Measurements from ENCODE around the gene ADGRB2.

The ADGRB2 gene

GRCh38 chr1:31725777-31726535 is 38.2 kb downstream of the ADGRB2 start (continued):
- no peak for TF ChIP-seq ELK4 (IDR thresholded peaks at IDR 0.05; ENCODE audit: borderline replicate concordance, low read depth, low read length)
- peak; percentile 48 for TF ChIP-seq ZFHX2 (tag by site-specific recombination; conservative IDR thresholded peaks at IDR 0.05)
- no peak for TF ChIP-seq ZFP3 (tag by site-specific recombination; IDR thresholded peaks at IDR 0.05; ENCODE audit: low read depth)

GRCh38 chr1:31725134-31725533 is 39.0 kb downstream of the ADGRB2 start:
- TF ChIP-seq ZEB2 (tag by site-specific recombination; IDR thresholded peaks at IDR 0.05) (no peak), ZNF324 (tag by site-specific recombination; IDR thresholded peaks at IDR 0.05) (no peak), ZSCAN16 (tag by site-specific recombination; IDR thresholded peaks at IDR 0.05) (no peak), AEBP2 (tag by site-specific recombination; IDR thresholded peaks at IDR 0.05; ENCODE audit: borderline replicate concordance) (no peak), ZNF366 (tag by site-specific recombination; conservative IDR thresholded peaks at IDR 0.05) (no peak)
- H3K9me3 ChIP-seq (ENCODE audit: control insufficient read depth, insufficient read depth, low read depth, low read length): no peaks in the 10 kb centered on the region
- no peak overlapping the region for H3K4me3 ChIP-seq (ENCODE audit: low read depth, low read length)
- CTCF ChIA-PET: interaction anchor here (0.6 to 3.1 kb wide), 4 partner anchors 9 to 85 kb away, joined by 3 to 21 read pairs (median 6); no protein-coding TSS in a partner anchor
- H3K27ac ChIP-seq (ENCODE audit: extremely low read depth, low read depth, low read length): no peak overlapping the region
- POLR2A ChIA-PET: no interaction called here
- H3K4me1 ChIP-seq (ENCODE audit: control insufficient read depth, insufficient read depth, low read length): no peaks in the 10 kb centered on the region
- H3K36me3 ChIP-seq (ENCODE audit: control insufficient read depth in 2 of 2, insufficient read depth in 1 of 2, low read length in 2 of 2): peaks cover 0 to 26% of the 10 kb centered on the region in 2 experiments; a peak in 2 of 3 replicates

GRCh38 chr1:31723828-31724359 is 40.2 kb downstream of the ADGRB2 start:
- H3K4me3 ChIP-seq (ENCODE audit: low read depth, low read length): no peak overlapping the region
- H3K36me3 ChIP-seq (ENCODE audit: control insufficient read depth in 2 of 2, insufficient read depth in 1 of 2, low read length in 2 of 2): peaks cover 0 to 18% of the 10 kb centered on the region in 2 experiments; a peak in 2 of 3 replicates
- no peaks in the 10 kb centered on the region for H3K4me1 ChIP-seq (ENCODE audit: control insufficient read depth, insufficient read depth, low read length)
- H3K27ac ChIP-seq (ENCODE audit: extremely low read depth, low read depth, low read length): no peak overlapping the region
- ChIA-PET POLR2A (no interaction called here), CTCF (interaction anchor here (3.1 kb wide), 1 partner anchor 7 kb away, joined by 21 read pairs; no protein-coding TSS in a partner anchor)
- no peaks in the 10 kb centered on the region for H3K9me3 ChIP-seq (ENCODE audit: control insufficient read depth, insufficient read depth, low read depth, low read length)
- TF ChIP-seq ZNF623 (tag by site-specific recombination; IDR thresholded peaks at IDR 0.05): no peak
- TF ChIP-seq SP7 (tag by site-specific recombination; IDR thresholded peaks at IDR 0.05): peak; percentile 53; the same call in 1 of the 2 replicates
- no peak for TF ChIP-seq YY1 (tag by site-specific recombination; IDR thresholded peaks at IDR 0.05)
- no peak for TF ChIP-seq ZNF830 (tag by site-specific recombination; IDR thresholded peaks at IDR 0.05; ENCODE audit: low read depth)
- TF ChIP-seq ZBTB48 (tag by site-specific recombination; IDR thresholded peaks at IDR 0.05): no peak
- TF ChIP-seq KLF1 (tag by site-specific recombination; IDR thresholded peaks at IDR 0.05): 0 out of 2 replicates have a peak, but pooled peaks have one; percentile 24
- no peak for TF ChIP-seq ZNF169 (tag by site-specific recombination; IDR thresholded peaks at IDR 0.05)
- no peak for TF ChIP-seq ZNF26 (tag by site-specific recombination; IDR thresholded peaks at IDR 0.05)
- no peak for TF ChIP-seq PRDM4 (tag by site-specific recombination; IDR thresholded peaks at IDR 0.05)
- no peak for TF ChIP-seq KLF8 (tag by site-specific recombination; IDR thresholded peaks at IDR 0.05)
- TF ChIP-seq ZNF426 (tag by site-specific recombination; IDR thresholded peaks at IDR 0.05): no peak
- 0 out of 2 replicates have a peak, but pooled peaks have one; percentile 47 for TF ChIP-seq ZNF24 (tag by site-specific recombination; IDR thresholded peaks at IDR 0.05)
- TF ChIP-seq ZNF596 (tag by site-specific recombination; IDR thresholded peaks at IDR 0.05): no peak
- no peak for TF ChIP-seq ZBTB20 (tag by site-specific recombination; IDR thresholded peaks at IDR 0.05)
- peak; percentile 86 for TF ChIP-seq ZNF600 (tag by site-specific recombination; IDR thresholded peaks at IDR 0.05)
- TF ChIP-seq WT1 (tag by site-specific recombination; IDR thresholded peaks at IDR 0.05): no peak
- peak; percentile 43; the same call in 1 of the 2 replicates for TF ChIP-seq ZNF394 (tag by site-specific recombination; IDR thresholded peaks at IDR 0.05; ENCODE audit: borderline replicate concordance)
- no peak for TF ChIP-seq ZNF202 (tag by site-specific recombination; IDR thresholded peaks at IDR 0.05; ENCODE audit: borderline replicate concordance)
- TF ChIP-seq ZNF660 (tag by site-specific recombination; IDR thresholded peaks at IDR 0.05): 0 out of 2 replicates have a peak, but pooled peaks have one; percentile 37
